ENCODE data around the gene OXLD1.
A peak's percentile ranks its signal among the peaks of the same experiment; 100 is the strongest.

Gene OXLD1

GRCh38 chr17:81713556-81714411 is 47.4 kb upstream of the OXLD1 start:
- TF ChIP-seq EZH2 (IDR thresholded peaks at IDR 0.05; ENCODE audit: borderline replicate concordance, low read depth, low read length, severe bottlenecking) (no peak), CTCF (IDR thresholded peaks at IDR 0.05; ENCODE audit: borderline replicate concordance, extremely low read depth, low read length, poor library complexity, severe bottlenecking) (no peak)
- no peaks in the 10 kb centered on the region for H3K9me3 ChIP-seq (ENCODE audit: insufficient read depth, low read length, severe bottlenecking)
- H3K4me3 ChIP-seq (ENCODE audit: low read depth in 1 of 2, low read length in 2 of 2): peak overlapping the region in 1 of 2 experiments; percentile 96; a peak in 3 of 4 replicates
- peak overlapping the region; percentile 93 for H3K9ac ChIP-seq (ENCODE audit: low read depth, low read length)
- H3K4me2 ChIP-seq (ENCODE audit: insufficient read depth, low read length): peak overlapping the region; percentile 99
- 0 out of 2 replicates have a peak overlapping the region, but pooled peaks have one; percentile 8 for H3K27ac ChIP-seq (ENCODE audit: low read length)
- no peaks in the 10 kb centered on the region for H3K27me3 ChIP-seq (ENCODE audit: insufficient read depth, low read length, poor library complexity)
- peaks cover 31% of the 10 kb centered on the region for H3K79me2 ChIP-seq (ENCODE audit: insufficient read depth, low read length)
- peaks cover 25% of the 10 kb centered on the region for H4K20me1 ChIP-seq (ENCODE audit: insufficient read depth, low read length)
- no peak overlapping the region for H2AFZ ChIP-seq (ENCODE audit: low read depth, low read length)
- H3K4me1 ChIP-seq (ENCODE audit: insufficient read depth, low read length): peaks cover 44% of the 10 kb centered on the region
- peaks cover 27% of the 10 kb centered on the region for H3K36me3 ChIP-seq (ENCODE audit: insufficient read depth, low read length)
- no peak for DNase-seq
- ATAC-seq (ENCODE audit: insufficient read depth, low read depth): no peak

GRCh38 chr17:81713004-81713555 is 46.7 kb upstream of the OXLD1 start:
- peak overlapping the region; percentile 81; the same call in 1 of the 2 replicates for H2AFZ ChIP-seq (ENCODE audit: low read depth, low read length)
- H3K27me3 ChIP-seq (ENCODE audit: insufficient read depth, low read length, poor library complexity): no peaks in the 10 kb centered on the region
- peaks cover 31% of the 10 kb centered on the region for H3K79me2 ChIP-seq (ENCODE audit: insufficient read depth, low read length)
- ATAC-seq (ENCODE audit: insufficient read depth, low read depth) (no peak), DNase-seq (no peak)
- H3K36me3 ChIP-seq (ENCODE audit: insufficient read depth, low read length): peaks cover 34% of the 10 kb centered on the region
- peak overlapping the region; percentile 99 for H3K4me2 ChIP-seq (ENCODE audit: insufficient read depth, low read length)
- TF ChIP-seq CTCF (IDR thresholded peaks at IDR 0.05; ENCODE audit: borderline replicate concordance, extremely low read depth, low read length, poor library complexity, severe bottlenecking) (no peak), EZH2 (IDR thresholded peaks at IDR 0.05; ENCODE audit: borderline replicate concordance, low read depth, low read length, severe bottlenecking) (no peak)
- H3K27ac ChIP-seq (ENCODE audit: low read length): peak overlapping the region; percentile 75
- peak overlapping the region; percentile 83 to 96; a peak in 3 of 4 replicates for H3K4me3 ChIP-seq (ENCODE audit: low read depth in 1 of 2, low read length in 2 of 2)
- peaks cover 44% of the 10 kb centered on the region for H3K4me1 ChIP-seq (ENCODE audit: insufficient read depth, low read length)
- H3K9ac ChIP-seq (ENCODE audit: low read depth, low read length): peak overlapping the region; percentile 93
- H4K20me1 ChIP-seq (ENCODE audit: insufficient read depth, low read length): peaks cover 31% of the 10 kb centered on the region
- no peaks in the 10 kb centered on the region for H3K9me3 ChIP-seq (ENCODE audit: insufficient read depth, low read length, severe bottlenecking)

- peak overlapping the region; percentile 81 for H2AFZ ChIP-seq (ENCODE audit: low read depth, low read length)
- ATAC-seq (ENCODE audit: insufficient read depth, low read depth) (peak; percentile 32), DNase-seq (peak; percentile 39)
- peak; percentile 37 for TF ChIP-seq CTCF (IDR thresholded peaks at IDR 0.05; ENCODE audit: borderline replicate concordance, extremely low read depth, low read length, poor library complexity, severe bottlenecking)
- TF ChIP-seq EZH2 (IDR thresholded peaks at IDR 0.05; ENCODE audit: borderline replicate concordance, low read depth, low read length, severe bottlenecking): no peak
- H3K27me3 ChIP-seq (ENCODE audit: insufficient read depth, low read length, poor library complexity): no peaks in the 10 kb centered on the region
- H3K4me3 ChIP-seq (ENCODE audit: low read depth in 1 of 2, low read length in 2 of 2): peak overlapping the region; percentile 83 to 96
- peaks cover 34% of the 10 kb centered on the region for H3K36me3 ChIP-seq (ENCODE audit: insufficient read depth, low read length)
- peaks cover 37% of the 10 kb centered on the region for H4K20me1 ChIP-seq (ENCODE audit: insufficient read depth, low read length)
- H3K9ac ChIP-seq (ENCODE audit: low read depth, low read length): peak overlapping the region; percentile 93
- peak overlapping the region; percentile 75 for H3K27ac ChIP-seq (ENCODE audit: low read length)
- peak overlapping the region; percentile 99 for H3K4me2 ChIP-seq (ENCODE audit: insufficient read depth, low read length)
- H3K4me1 ChIP-seq (ENCODE audit: insufficient read depth, low read length): peaks cover 44% of the 10 kb centered on the region
- no peaks in the 10 kb centered on the region for H3K9me3 ChIP-seq (ENCODE audit: insufficient read depth, low read length, severe bottlenecking)
- H3K79me2 ChIP-seq (ENCODE audit: insufficient read depth, low read length): peaks cover 31% of the 10 kb centered on the region
Measured at GRCh38 chr17:81712468-81713003, 46.1 kb upstream of the OXLD1 start.

Measured in DND-41 (cell line).